SK-N-MC (cell line): Measurements from ENCODE around the gene PAM16.

Source experiments
- EZH2 ChIP-seq: fragments of 200-600 bp; sonication (generic); IDR thresholded peaks from one replicate; pipeline ENCODE4 v1.6.1; 2017; ENCODE audit warnings: antibody characterized with exemption
- POLR2AphosphoS5 ChIP-seq: IDR thresholded peaks from 2 replicates; pipeline ENCODE4 v1.6.1; 2012; ENCODE audit warnings: mild to moderate bottlenecking, low read depth, low read length, borderline replicate concordance

GRCh38 chr16:4295581-4295980, 55.5 kb downstream of the PAM16 start:
- TF ChIP-seq EZH2 (no peak), POLR2AphosphoS5 (no peak)
